Endothelial cell of umbilical vein (primary cell): ENCODE results near the gene GORASP1. TPM values are rescaled to one million over a fixed set of nuclear protein-coding genes. Genes with fewer than 3 reads are reported as not detected.

Experiments used
- BruUV-seq: library from RNA; stranded (reverse); fragments of 400-500 nt; replicated peaks from 2 replicates; lab custom pipeline; 2021; lab: Mats Ljungman, UMichigan
- CTCF ChIA-PET: fragments of 300-600, 350-600 bp; sonication (Branson Sonifier 250); formaldehyde crosslinking; loops from one replicate; lab custom pipeline; 2021; ENCODE audit warnings: antibody characterized with exemption, inconsistent platforms; lab: Charles Lee
- POLR2A ChIA-PET: fragments of 300-600, 350-600 bp; sonication (Branson Sonifier 250); formaldehyde crosslinking; loops from one replicate; lab custom pipeline; 2021; ENCODE audit warnings: antibody characterized with exemption, inconsistent platforms; lab: Charles Lee
- DNase-seq: peaks from one replicate; pipeline ENCODE4 v3.0.0-alpha.2; 2011; ENCODE audit warnings: low read depth, low spot score
- FAIRE-seq: peaks from 2 replicates; lab custom pipeline; 2011; peaks lifted over from hg19 to GRCh38; lab: Jason Lieb, UNC
- H2AFZ ChIP-seq: 2 replicates; pipeline ENCODE4 v1.6.0; 2012; ENCODE audit warnings: low read depth, low read length, control low read depth, inconsistent platforms
- H3K27ac ChIP-seq: 2 replicates; pipeline ENCODE4 v1.5.1; 2011; ENCODE audit warnings: low read depth, mild to moderate bottlenecking, control low read depth, low read length, moderate library complexity; ENCODE audit not compliant: insufficient read depth
- H3K27me3 ChIP-seq, 2 experiments: 2 replicates each; pipeline versions ENCODE4 v1.6.0 to v1.6.1; 2011; ENCODE audit warnings: low read length in 2 of 2, mixed read lengths in 1 of 2; ENCODE audit not compliant: control insufficient read depth in 2 of 2, insufficient read depth in 2 of 2
- H3K36me3 ChIP-seq, 2 experiments: 2 replicates in 1 of 2; 3 replicates in 1 of 2; pipeline ENCODE4 v1.5.1; 2011; ENCODE audit warnings: low read length in 2 of 2, mild to moderate bottlenecking in 1 of 2, moderate library complexity in 1 of 2; ENCODE audit not compliant: control insufficient read depth in 2 of 2, insufficient read depth in 2 of 2; ENCODE audit errors: extremely low read depth in 1 of 2
- H3K4me1 ChIP-seq: 3 replicates; pipeline ENCODE4 v1.5.1; 2011; ENCODE audit warnings: mild to moderate bottlenecking, low read length; ENCODE audit not compliant: control insufficient read depth, insufficient read depth; ENCODE audit errors: extremely low read depth
- H3K4me2 ChIP-seq: 2 replicates; pipeline ENCODE4 v1.6.1; 2011; ENCODE audit warnings: low read length, control low read depth, mixed read lengths; ENCODE audit not compliant: insufficient read depth
- H3K4me3 ChIP-seq, 3 experiments: fragments of 200-600 bp in 1 of 3; sonication (generic), shearing (Covaris generic) in 1 of 3; replicated peaks in 1 of 3; 2 replicates each; pipeline ENCODE4 v1.5.1; 2011 to 2016; ENCODE audit warnings: control low read depth in 3 of 3, low read length in 3 of 3, mild to moderate bottlenecking in 2 of 3, inconsistent platforms in 1 of 3, low read depth in 1 of 3, moderate library complexity in 1 of 3; ENCODE audit not compliant: insufficient read depth in 1 of 3
- H3K79me2 ChIP-seq: 2 replicates; pipeline ENCODE4 v1.6.0; 2012; ENCODE audit warnings: low read length, inconsistent platforms; ENCODE audit not compliant: control insufficient read depth, insufficient read depth
- H3K9ac ChIP-seq: replicated peaks from 2 replicates; pipeline ENCODE3; 2011; ENCODE audit warnings: low read length, control low read depth; ENCODE audit not compliant: insufficient read depth; ENCODE audit errors: extremely low read depth
- H3K9me1 ChIP-seq: replicated peaks from 3 replicates; pipeline ENCODE4 v1.6.0; 2011; ENCODE audit warnings: mild to moderate bottlenecking, low read length; ENCODE audit not compliant: control insufficient read depth, insufficient read depth; ENCODE audit errors: extremely low read depth
- H3K9me3 ChIP-seq: replicated peaks from 2 replicates; pipeline ENCODE4 v1.5.1; 2012; ENCODE audit warnings: low read length, inconsistent platforms; ENCODE audit not compliant: control insufficient read depth, insufficient read depth
- H4K20me1 ChIP-seq: replicated peaks from 2 replicates; pipeline ENCODE3; 2011; ENCODE audit warnings: mild to moderate bottlenecking, low read length; ENCODE audit not compliant: control insufficient read depth, insufficient read depth; ENCODE audit errors: extremely low read depth
- CTCF ChIP-seq, 2 donors: IDR thresholded peaks; 1 replicate in 1 of 2; 2 replicates in 1 of 2; pipeline ENCODE4 v1.5.1; 2011; ENCODE audit warnings: low read length in 2 of 2, mild to moderate bottlenecking in 2 of 2, moderate library complexity in 2 of 2, control low read depth in 1 of 2, inconsistent platforms in 1 of 2, low read depth in 1 of 2; ENCODE audit not compliant: insufficient read depth in 1 of 2; ENCODE audit errors: extremely low read depth in 1 of 2
- EZH2 ChIP-seq: IDR thresholded peaks from 2 replicates; pipeline ENCODE4 v1.6.1; 2012; ENCODE audit warnings: borderline replicate concordance, low read depth, mild to moderate bottlenecking, moderate library complexity, low read length, inconsistent platforms; ENCODE audit not compliant: severe bottlenecking
- FOS ChIP-seq: IDR thresholded peaks from 2 replicates; pipeline ENCODE4 v1.6.1; 2011; ENCODE audit warnings: mild to moderate bottlenecking, low read length, moderate library complexity, borderline replicate concordance; ENCODE audit not compliant: insufficient read depth
- GATA2 ChIP-seq: IDR thresholded peaks from 2 replicates; pipeline ENCODE4 v1.7.0; 2011; ENCODE audit warnings: low read depth, mild to moderate bottlenecking, moderate library complexity, mixed read lengths, low read length; ENCODE audit not compliant: insufficient read length, insufficient read depth
- JUN ChIP-seq: IDR thresholded peaks from 2 replicates; pipeline ENCODE4 v1.6.1; 2011; ENCODE audit warnings: borderline replicate concordance, low read depth; ENCODE audit not compliant: insufficient read length, insufficient read depth
- MAX ChIP-seq: IDR thresholded peaks from 2 replicates; pipeline ENCODE4 v1.6.1; 2011; ENCODE audit not compliant: insufficient read depth, insufficient read length
- MYC ChIP-seq: IDR thresholded peaks from one replicate; pipeline ENCODE4 v1.6.1; 2011; ENCODE audit warnings: mild to moderate bottlenecking, low read depth, low read length
- POLR2A ChIP-seq: IDR thresholded peaks from 2 replicates; pipeline ENCODE4 v1.6.1; 2012; ENCODE audit warnings: low read depth, mild to moderate bottlenecking, control low read depth, low read length
- POLR2AphosphoS5 ChIP-seq: IDR thresholded peaks from 2 replicates; pipeline ENCODE4 v1.6.1; 2012; ENCODE audit warnings: low read depth, mild to moderate bottlenecking, control low read depth, low read length, moderate library complexity; ENCODE audit not compliant: insufficient read depth
- dilution Hi-C: fragments of 300-500 bp; cut with MboI; formaldehyde crosslinking; loops from one replicate; pipeline ENCODE4 v1.15.0; 2019; ENCODE audit warnings: low sequenced_read_pairs; ENCODE audit not compliant: extremely low pct_ligation_motif_present
- intact Hi-C: fragments of 100-400 bp; cut with micrococcal nuclease; formaldehyde crosslinking; loops from one replicate; pipeline ENCODE4 v1.10.0; 2022
- polyA plus RNA-seq, 4 experiments: library from polyadenylated mRNA; depleted of rRNA in 3 of 4; stranded (reverse) in 3 of 4; unstranded in 1 of 4; fragments of >200 nt; gene quantifications; 2 replicates each; pipeline versions ENCODE4 v1.2.1 to v1.2.3, GENCODE V29; 2011 to 2012; ENCODE audit warnings: missing spikeins in 1 of 4
- total RNA-seq: library from RNA; stranded (reverse); gene quantifications from 2 replicates; pipeline ENCODE4 v1.2.3, GENCODE V29; 2021

The GORASP1 gene
- total and polyA plus RNA-seq, 2 donors (not counting 3 experiments of a cell fraction or from before 2014, with no cell fraction given): 62.5 to 68.0 TPM

- H3K36me3 ChIP-seq: peaks cover 4 to 32% of the 10 kb centered on the region in 2 experiments
- DNase-seq: peak; percentile 95
- intact Hi-C loops: loop anchor here (1.0 to 10.0 kb wide), 3 partner anchors 20 to 422 kb away; no protein-coding TSS in a partner anchor
- H3K9me3 ChIP-seq: no peaks in the 10 kb centered on the region
- dilution Hi-C loops: no loop called here
- H3K27ac ChIP-seq: peak overlapping the region; percentile 97
- H3K9ac ChIP-seq: peak overlapping the region; percentile 76
- peak; percentile 100 for FAIRE-seq
- ChIA-PET POLR2A (interaction anchor here (1.0 to 2.6 kb wide), 2 partner anchors 12 to 31 kb away, joined by 3 to 19 read pairs; no protein-coding TSS in a partner anchor), CTCF (interaction anchor here (1.1 to 2.7 kb wide), 8 partner anchors 12 to 145 kb away, joined by 3 to 13 read pairs (median 6); partner anchors contain the start of genes GORASP1 and TTC21A)
- TF ChIP-seq CTCF (IDR thresholded peaks at IDR 0.05; ENCODE audit: extremely low read depth in 1 of 2, insufficient read depth in 1 of 2, low read depth in 1 of 2, low read length in 2 of 2): no peak
- TF ChIP-seq FOS: peak; percentile 99
- peak; percentile 97 for TF ChIP-seq POLR2AphosphoS5
- peak; percentile 33 for TF ChIP-seq MYC
- TF ChIP-seq POLR2A: peak; percentile 40
- no peak for TF ChIP-seq GATA2
- TF ChIP-seq MAX: peak; percentile 9
- TF ChIP-seq EZH2: no peak
- TF ChIP-seq JUN: peak; percentile 95
- H3K9me1 ChIP-seq: no peaks in the 10 kb centered on the region
- peaks cover 65% of the 10 kb centered on the region for H3K4me1 ChIP-seq
- H3K79me2 ChIP-seq: peaks cover 75% of the 10 kb centered on the region
- no peak overlapping the region for H2AFZ ChIP-seq
- no peaks in the 10 kb centered on the region for H4K20me1 ChIP-seq
- H3K4me2 ChIP-seq: peak overlapping the region; percentile 73
- no TSS peak for BruUV-seq
- H3K27me3 ChIP-seq: no peaks in the 10 kb centered on the region
- peak overlapping the region in 1 of 3 experiments; percentile 33 for H3K4me3 ChIP-seq
Observed at GRCh38 chr3:39146611-39147591, 39.5 kb upstream of the GORASP1 start.
